K562 (cell line): ENCODE data around the gene BMP4. TPM values are rescaled to one million over a fixed set of nuclear protein-coding genes. Genes with fewer than 3 reads are reported as not detected.

Experiments used
- ATAC-seq: fragments of 200-7000 bp; cut with Tn5 transposase; 3 replicates; pipeline ENCODE4 v1.9.1; 2020; ENCODE audit warnings: moderate library complexity
- BruUV-seq: library from RNA; stranded (reverse); fragments of 400-500 nt; replicated peaks from 2 replicates; lab custom pipeline; 2021; lab: Mats Ljungman, UMichigan
- CTCF ChIA-PET: fragments of 300-600 bp; formaldehyde crosslinking; extraction: SDS; loops from one replicate; lab custom pipeline; 2021; ENCODE audit warnings: low intra/inter-chr PET ratio; lab: Yijun Ruan, JAX
- POLR2A ChIA-PET: fragments of 300-600, 350-650 bp; sonication (Branson Sonifier 250); formaldehyde crosslinking; extraction: SDS; loops from one replicate; lab custom pipeline; 2021; ENCODE audit warnings: antibody characterized with exemption, inconsistent platforms; lab: Yijun Ruan, JAX
- DNase-seq, 4 experiments: peaks; one replicate each; pipeline versions ENCODE4 v3.0.0 to v3.0.0-alpha.2; 2011 to 2018; ENCODE audit warnings: low spot score in 3 of 4, mixed read lengths in 3 of 4; ENCODE audit errors: extremely low read depth in 1 of 4
- FAIRE-seq: peaks from 2 replicates; lab custom pipeline; 2011; peaks lifted over from hg19 to GRCh38; lab: Jason Lieb, UNC
- H2AFZ ChIP-seq: 2 replicates; pipeline ENCODE4 v1.6.0; 2011; ENCODE audit warnings: low read depth, low read length, control low read depth, inconsistent platforms
- H3K27ac ChIP-seq: fragments of 200-600 bp; 3 replicates; pipeline ENCODE4 v1.8.0; 2011; ENCODE audit warnings: low read depth, mild to moderate bottlenecking, control low read depth, inconsistent platforms, low read length, moderate library complexity, mixed read lengths; ENCODE audit errors: extremely low read depth
- H3K27me3 ChIP-seq, 2 experiments: fragments of 300-600 bp in 1 of 2; 2 replicates in 1 of 2; 3 replicates in 1 of 2; pipeline versions ENCODE4 v1.6.0 to v1.8.0; 2011; ENCODE audit warnings: inconsistent platforms in 2 of 2, low read length in 2 of 2, mild to moderate bottlenecking in 1 of 2, mixed read lengths in 1 of 2, moderate library complexity in 1 of 2; ENCODE audit not compliant: control insufficient read depth in 2 of 2, insufficient read depth in 2 of 2
- H3K36me3 ChIP-seq: fragments of 300-600 bp; 3 replicates; pipeline ENCODE4 v1.8.0; 2011; ENCODE audit warnings: mild to moderate bottlenecking, low read length, inconsistent platforms; ENCODE audit not compliant: control insufficient read depth, insufficient read depth
- H3K4me1 ChIP-seq, 2 experiments: fragments of 200-600 bp in 1 of 2; replicated peaks in 1 of 2; 2 replicates in 1 of 2; 3 replicates in 1 of 2; pipeline versions ENCODE4 v1.5.1 to v1.8.0; 2011; ENCODE audit warnings: inconsistent platforms in 2 of 2, low read length in 2 of 2, mild to moderate bottlenecking in 1 of 2, mixed read lengths in 1 of 2, moderate library complexity in 1 of 2; ENCODE audit not compliant: control insufficient read depth in 2 of 2, insufficient read depth in 2 of 2
- H3K4me2 ChIP-seq: 2 replicates; pipeline ENCODE4 v1.6.1; 2011; ENCODE audit warnings: low read length, control low read depth, inconsistent platforms, mixed read lengths; ENCODE audit not compliant: insufficient read depth
- H3K4me3 ChIP-seq: fragments of 200-600 bp; sonication (generic), shearing (Covaris generic); 2 replicates; pipeline ENCODE4 v1.5.1; 2016; ENCODE audit warnings: control low read depth, inconsistent platforms
- H3K79me2 ChIP-seq: fragments of 200-600 bp; 3 replicates; pipeline ENCODE4 v1.8.0; 2011; ENCODE audit warnings: low read length, inconsistent platforms; ENCODE audit not compliant: control insufficient read depth, insufficient read depth
- H3K9ac ChIP-seq, 2 experiments: 2 replicates each; pipeline versions ENCODE4 v1.6.0 to v1.6.1; 2011; ENCODE audit warnings: low read depth in 2 of 2, low read length in 2 of 2, control low read depth in 1 of 2, inconsistent platforms in 1 of 2, mild to moderate bottlenecking in 1 of 2, mixed read lengths in 1 of 2; ENCODE audit not compliant: insufficient read depth in 1 of 2
- H3K9me1 ChIP-seq: one replicate; pipeline ENCODE4 v1.6.0; 2011; ENCODE audit warnings: inconsistent platforms, mild to moderate bottlenecking, low read length, moderate library complexity; ENCODE audit not compliant: control insufficient read depth, insufficient read depth
- H3K9me3 ChIP-seq: replicated peaks from 2 replicates; pipeline ENCODE4 v1.5.1; 2011; ENCODE audit warnings: low read depth, low read length, inconsistent platforms; ENCODE audit not compliant: control insufficient read depth, insufficient read depth
- H4K20me1 ChIP-seq: replicated peaks from 2 replicates; pipeline ENCODE4 v1.6.1; 2011; ENCODE audit warnings: low read length, inconsistent platforms, mixed read lengths; ENCODE audit not compliant: control insufficient read depth, insufficient read depth
- BRF2 ChIP-seq: IDR thresholded peaks from 3 replicates; pipeline ENCODE4 v1.6.1; 2011; ENCODE audit warnings: borderline replicate concordance, mild to moderate bottlenecking; ENCODE audit not compliant: insufficient read length, insufficient read depth
- CTBP1 ChIP-seq: fragments of 450-650 bp; IDR thresholded peaks from 2 replicates; pipeline ENCODE4 v1.6.1; 2016; ENCODE audit warnings: borderline replicate concordance
- CUX1 ChIP-seq: fragments of 200-800 bp; sonication (Bioruptor generic); IDR thresholded peaks from 2 replicates; pipeline ENCODE4 v1.6.1; 2016; ENCODE audit warnings: missing genetic modification characterization, missing compliant biosample characterization
- ELK3 ChIP-seq: fragments of 450-650 bp; formaldehyde crosslinking; IDR thresholded peaks from 2 replicates; pipeline ENCODE4 v1.4.0; 2020; ENCODE audit warnings: mild to moderate bottlenecking
- ETS1 ChIP-seq: conservative IDR thresholded peaks from 2 replicates; pipeline ENCODE4 v1.6.1; 2011; ENCODE audit warnings: low read depth, mild to moderate bottlenecking, low read length; ENCODE audit not compliant: control insufficient read depth
- NCOA6 ChIP-seq: fragments of 450-650 bp; IDR thresholded peaks from 2 replicates; pipeline ENCODE4 v1.6.1; 2017; ENCODE audit warnings: mild to moderate bottlenecking
- TCF7L2 ChIP-seq: fragments of 150-350 bp; IDR thresholded peaks from 2 replicates; pipeline ENCODE4 v1.6.1; 2016; ENCODE audit warnings: low read depth, mild to moderate bottlenecking, low read length, moderate library complexity
- ZKSCAN1 ChIP-seq: fragments of 150-350 bp; IDR thresholded peaks from 2 replicates; pipeline ENCODE4 v1.6.1; 2016; ENCODE audit warnings: low read depth, low read length
- ZNF134 ChIP-seq: fragments of 250-450 bp; sonication (Bioruptor Pico); conservative IDR thresholded peaks from 2 replicates; pipeline ENCODE4 v1.4.0; 2020
- ZNF280B ChIP-seq: fragments of 250-450 bp; sonication (Bioruptor Pico); IDR thresholded peaks from 2 replicates; pipeline ENCODE4 v1.5.1; 2021; ENCODE audit warnings: mild to moderate bottlenecking
- WGBS: fragments of 100-300 bp; shearing (Covaris generic); methylation state at CpG from one replicate; pipeline ENCODE4 v1.1.6; 2016; ENCODE audit warnings: low coverage, mixed read lengths; ENCODE audit not compliant: insufficient coverage; ENCODE audit errors: missing lambda C conversion rate; 5-methylcytosine and 5-hydroxymethylcytosine counted together
- in situ Hi-C: fragments of 300-500 bp; cut with MboI; formaldehyde crosslinking; loops from 4 replicates; pipeline ENCODE4 v1.15.0; 2018; ENCODE audit warnings: inconsistent platforms, mixed read lengths
- intact Hi-C: fragments of 100-400 bp; cut with micrococcal nuclease; formaldehyde crosslinking; loops from 2 replicates; pipeline ENCODE4 v1.14.2; 2022
- polyA plus RNA-seq, 8 experiments: library from polyadenylated mRNA; depleted of rRNA in 4 of 8; stranded (reverse) in 5 of 8; unstranded in 3 of 8; fragments of >200 nt; fragmentation: Nextera tagmentation in 2 of 8; fragmentation: Illumina TruSeq in 1 of 8; extraction: Ambion mirVana in 2 of 8; extraction: Trizol in 1 of 8; gene quantifications; 2 replicates each; pipeline versions ENCODE4 v1.2.1 to v1.2.3, GENCODE V29; 2011 to 2014; ENCODE audit warnings: inconsistent platforms in 1 of 8, missing spikeins in 1 of 8
- total RNA-seq, 7 experiments: library from RNA; depleted of rRNA in 6 of 7; stranded (reverse); fragments of >200 nt in 6 of 7; fragmentation: Illumina TruSeq in 2 of 7; extraction: Trizol in 2 of 7; gene quantifications; 2 replicates each; pipeline versions ENCODE4 v1.2.1 to v1.2.3, GENCODE V29; 2011 to 2021; ENCODE audit warnings: low replicate concordance in 1 of 7

Gene BMP4
- total and polyA plus RNA-seq, 9 of the 15 experiments (the other 6 are each of a cell fraction or from before 2014, with no cell fraction given): not detected

GRCh38 chr14:53951627-53952303, 4.9 kb downstream of the BMP4 start:
- no peak for DNase-seq
- no peak for FAIRE-seq
- intact Hi-C loops (no loop called here), in situ Hi-C loops (no loop called here)
- WGBS: 0% methylated on average over 18 of the region's 32 CpGs
- peaks cover 0 to 17% of the 10 kb centered on the region in 2 experiments; a peak in 2 of 5 replicates for H3K27me3 ChIP-seq
- no peak overlapping the region for H3K9ac ChIP-seq
- H4K20me1 ChIP-seq: no peaks in the 10 kb centered on the region
- no peak overlapping the region for H3K4me2 ChIP-seq
- no peak overlapping the region for H2AFZ ChIP-seq
- no peak overlapping the region for H3K4me3 ChIP-seq
- H3K27ac ChIP-seq: no peak overlapping the region
- no peaks in the 10 kb centered on the region for H3K9me1 ChIP-seq
- no peak for ATAC-seq
- ChIA-PET CTCF (no interaction called here), POLR2A (no interaction called here)
- no peaks in the 10 kb centered on the region for H3K79me2 ChIP-seq
- H3K9me3 ChIP-seq: no peaks in the 10 kb centered on the region
- no TSS peak for BruUV-seq
- peaks cover 0 to 10% of the 10 kb centered on the region in 2 experiments; a peak in 2 of 5 replicates for H3K4me1 ChIP-seq
- H3K36me3 ChIP-seq: no peaks in the 10 kb centered on the region
- TF ChIP-seq ZKSCAN1 (no peak), CTBP1 (no peak), ETS1 (no peak), CUX1 (CRISPR knock-in tag) (no peak), TCF7L2 (no peak), NCOA6 (no peak), ELK3 (CRISPR knock-in tag) (no peak), ZNF134 (CRISPR knock-in tag) (no peak), BRF2 (no peak), ZNF280B (CRISPR knock-in tag) (no peak)
